K562 (cell line): Measurements from ENCODE around the gene FRMD3. TPM values are rescaled to one million over a fixed set of nuclear protein-coding genes. Genes with fewer than 3 reads are reported as not detected.

ENCODE experiments used
- ATAC-seq: fragments of 200-7000 bp; cut with Tn5 transposase; 3 replicates; pipeline ENCODE4 v1.9.1; 2020; ENCODE audit warnings: moderate library complexity
- BruUV-seq: library from RNA; stranded (reverse); fragments of 400-500 nt; replicated peaks from 2 replicates; lab custom pipeline; 2021; lab: Mats Ljungman, UMichigan
- CTCF ChIA-PET: fragments of 300-600 bp; formaldehyde crosslinking; extraction: SDS; loops from one replicate; lab custom pipeline; 2021; ENCODE audit warnings: low intra/inter-chr PET ratio; lab: Yijun Ruan, JAX
- POLR2A ChIA-PET: fragments of 300-600, 350-650 bp; sonication (Branson Sonifier 250); formaldehyde crosslinking; extraction: SDS; loops from one replicate; lab custom pipeline; 2021; ENCODE audit warnings: antibody characterized with exemption, inconsistent platforms; lab: Yijun Ruan, JAX
- DNase-seq, 4 experiments: peaks; one replicate each; pipeline versions ENCODE4 v3.0.0 to v3.0.0-alpha.2; 2011 to 2018; ENCODE audit warnings: low spot score in 3 of 4, mixed read lengths in 3 of 4; ENCODE audit errors: extremely low read depth in 1 of 4
- FAIRE-seq: peaks from 2 replicates; lab custom pipeline; 2011; peaks lifted over from hg19 to GRCh38; lab: Jason Lieb, UNC
- H2AFZ ChIP-seq: 2 replicates; pipeline ENCODE4 v1.6.0; 2011; ENCODE audit warnings: low read depth, low read length, control low read depth, inconsistent platforms
- H3K27ac ChIP-seq: fragments of 200-600 bp; 3 replicates; pipeline ENCODE4 v1.8.0; 2011; ENCODE audit warnings: low read depth, mild to moderate bottlenecking, control low read depth, inconsistent platforms, low read length, moderate library complexity, mixed read lengths; ENCODE audit errors: extremely low read depth
- H3K27me3 ChIP-seq, 2 experiments: fragments of 300-600 bp in 1 of 2; 2 replicates in 1 of 2; 3 replicates in 1 of 2; pipeline versions ENCODE4 v1.6.0 to v1.8.0; 2011; ENCODE audit warnings: inconsistent platforms in 2 of 2, low read length in 2 of 2, mild to moderate bottlenecking in 1 of 2, mixed read lengths in 1 of 2, moderate library complexity in 1 of 2; ENCODE audit not compliant: control insufficient read depth in 2 of 2, insufficient read depth in 2 of 2
- H3K36me3 ChIP-seq: fragments of 300-600 bp; 3 replicates; pipeline ENCODE4 v1.8.0; 2011; ENCODE audit warnings: mild to moderate bottlenecking, low read length, inconsistent platforms; ENCODE audit not compliant: control insufficient read depth, insufficient read depth
- H3K4me1 ChIP-seq, 2 experiments: fragments of 200-600 bp in 1 of 2; replicated peaks in 1 of 2; 2 replicates in 1 of 2; 3 replicates in 1 of 2; pipeline versions ENCODE4 v1.5.1 to v1.8.0; 2011; ENCODE audit warnings: inconsistent platforms in 2 of 2, low read length in 2 of 2, mild to moderate bottlenecking in 1 of 2, mixed read lengths in 1 of 2, moderate library complexity in 1 of 2; ENCODE audit not compliant: control insufficient read depth in 2 of 2, insufficient read depth in 2 of 2
- H3K4me2 ChIP-seq: 2 replicates; pipeline ENCODE4 v1.6.1; 2011; ENCODE audit warnings: low read length, control low read depth, inconsistent platforms, mixed read lengths; ENCODE audit not compliant: insufficient read depth
- H3K4me3 ChIP-seq: fragments of 200-600 bp; sonication (generic), shearing (Covaris generic); 2 replicates; pipeline ENCODE4 v1.5.1; 2016; ENCODE audit warnings: control low read depth, inconsistent platforms
- H3K79me2 ChIP-seq: fragments of 200-600 bp; 3 replicates; pipeline ENCODE4 v1.8.0; 2011; ENCODE audit warnings: low read length, inconsistent platforms; ENCODE audit not compliant: control insufficient read depth, insufficient read depth
- H3K9ac ChIP-seq, 2 experiments: 2 replicates each; pipeline versions ENCODE4 v1.6.0 to v1.6.1; 2011; ENCODE audit warnings: low read depth in 2 of 2, low read length in 2 of 2, control low read depth in 1 of 2, inconsistent platforms in 1 of 2, mild to moderate bottlenecking in 1 of 2, mixed read lengths in 1 of 2; ENCODE audit not compliant: insufficient read depth in 1 of 2
- H3K9me1 ChIP-seq: one replicate; pipeline ENCODE4 v1.6.0; 2011; ENCODE audit warnings: inconsistent platforms, mild to moderate bottlenecking, low read length, moderate library complexity; ENCODE audit not compliant: control insufficient read depth, insufficient read depth
- H3K9me3 ChIP-seq: replicated peaks from 2 replicates; pipeline ENCODE4 v1.5.1; 2011; ENCODE audit warnings: low read depth, low read length, inconsistent platforms; ENCODE audit not compliant: control insufficient read depth, insufficient read depth
- H4K20me1 ChIP-seq: replicated peaks from 2 replicates; pipeline ENCODE4 v1.6.1; 2011; ENCODE audit warnings: low read length, inconsistent platforms, mixed read lengths; ENCODE audit not compliant: control insufficient read depth, insufficient read depth
- BRCA1 ChIP-seq, 2 experiments: fragments of 450-650 bp in 1 of 2; sonication (generic) in 1 of 2; formaldehyde crosslinking in 1 of 2; IDR thresholded peaks; 2 replicates each; pipeline versions ENCODE4 v1.5.0 to v1.6.1; 2017 to 2020; ENCODE audit warnings: mild to moderate bottlenecking in 1 of 2, missing genetic modification reagents in 1 of 2
- ETS2 ChIP-seq: IDR thresholded peaks from 2 replicates; pipeline ENCODE4 v1.6.1; 2016; ENCODE audit warnings: borderline replicate concordance, missing genetic modification characterization, mild to moderate bottlenecking, moderate library complexity, missing compliant biosample characterization; ENCODE audit not compliant: poor library complexity, severe bottlenecking
- HMGN3 ChIP-seq: IDR thresholded peaks from 2 replicates; pipeline ENCODE4 v1.6.1; 2011; ENCODE audit warnings: borderline replicate concordance, low read depth, mild to moderate bottlenecking, mixed read lengths, low read length; ENCODE audit not compliant: insufficient read length; ENCODE audit errors: extremely low read depth
- PHB2 ChIP-seq: fragments of 450-650 bp; IDR thresholded peaks from 2 replicates; pipeline ENCODE4 v1.6.1; 2017; ENCODE audit warnings: low read depth
- SMARCC2 ChIP-seq: fragments of 450-650 bp; IDR thresholded peaks from 2 replicates; pipeline ENCODE4 v1.6.1; 2017; ENCODE audit warnings: antibody characterized with exemption, moderate library complexity, mild to moderate bottlenecking, low read depth
- ZFX ChIP-seq: sonication (generic); formaldehyde crosslinking; IDR thresholded peaks from 2 replicates; pipeline ENCODE4 v1.8.0; 2022; ENCODE audit warnings: mild to moderate bottlenecking, missing genetic modification reagents, moderate library complexity
- ZNF239 ChIP-seq: fragments of 250-450 bp; sonication (Bioruptor Pico); IDR thresholded peaks from 2 replicates; pipeline ENCODE4 v1.4.0; 2020; ENCODE audit warnings: mild to moderate bottlenecking
- WGBS: fragments of 100-300 bp; shearing (Covaris generic); methylation state at CpG from one replicate; pipeline ENCODE4 v1.1.6; 2016; ENCODE audit warnings: low coverage, mixed read lengths; ENCODE audit not compliant: insufficient coverage; ENCODE audit errors: missing lambda C conversion rate; 5-methylcytosine and 5-hydroxymethylcytosine counted together
- in situ Hi-C: fragments of 300-500 bp; cut with MboI; formaldehyde crosslinking; loops from 4 replicates; pipeline ENCODE4 v1.15.0; 2018; ENCODE audit warnings: inconsistent platforms, mixed read lengths
- intact Hi-C: fragments of 100-400 bp; cut with micrococcal nuclease; formaldehyde crosslinking; loops from 2 replicates; pipeline ENCODE4 v1.14.2; 2022
- polyA plus RNA-seq, 8 experiments: library from polyadenylated mRNA; depleted of rRNA in 4 of 8; stranded (reverse) in 5 of 8; unstranded in 3 of 8; fragments of >200 nt; fragmentation: Nextera tagmentation in 2 of 8; fragmentation: Illumina TruSeq in 1 of 8; extraction: Ambion mirVana in 2 of 8; extraction: Trizol in 1 of 8; gene quantifications; 2 replicates each; pipeline versions ENCODE4 v1.2.1 to v1.2.3, GENCODE V29; 2011 to 2014; ENCODE audit warnings: inconsistent platforms in 1 of 8, missing spikeins in 1 of 8
- total RNA-seq, 7 experiments: library from RNA; depleted of rRNA in 6 of 7; stranded (reverse); fragments of >200 nt in 6 of 7; fragmentation: Illumina TruSeq in 2 of 7; extraction: Trizol in 2 of 7; gene quantifications; 2 replicates each; pipeline versions ENCODE4 v1.2.1 to v1.2.3, GENCODE V29; 2011 to 2021; ENCODE audit warnings: low replicate concordance in 1 of 7
- TF ChIP-seq, protein P1 (sequence below): fragments of 250-450 bp; sonication (Bioruptor Pico); IDR thresholded peaks from 2 replicates; pipeline ENCODE4 v1.8.0; 2022; ENCODE audit warnings: moderate library complexity, mild to moderate bottlenecking, inconsistent platforms
- TF ChIP-seq, protein P2 (sequence below): sonication (generic); formaldehyde crosslinking; IDR thresholded peaks from 2 replicates; pipeline ENCODE4 v1.9.0; 2022; ENCODE audit warnings: mild to moderate bottlenecking, missing genetic modification reagents
- TF ChIP-seq, protein P3 (sequence below): sonication (generic); formaldehyde crosslinking; IDR thresholded peaks from 2 replicates; pipeline ENCODE4 v1.8.0; 2022; ENCODE audit warnings: mild to moderate bottlenecking, missing genetic modification reagents
- TF ChIP-seq, protein P4 (sequence below): fragments of 250-450 bp; sonication (Bioruptor Pico); IDR thresholded peaks from 2 replicates; pipeline ENCODE4 v1.5.0; 2021
- TF ChIP-seq, protein P5 (sequence below): sonication (generic); formaldehyde crosslinking; IDR thresholded peaks from 2 replicates; pipeline ENCODE4 v1.8.0; 2022; ENCODE audit warnings: missing genetic modification reagents, mild to moderate bottlenecking, borderline replicate concordance

FRMD3 gene
- total and polyA plus RNA-seq, 9 of the 15 experiments (the other 6 are each of a cell fraction or from before 2014, with no cell fraction given), result 0.09 to 0.51 (median 0.21) TPM

DNA sequence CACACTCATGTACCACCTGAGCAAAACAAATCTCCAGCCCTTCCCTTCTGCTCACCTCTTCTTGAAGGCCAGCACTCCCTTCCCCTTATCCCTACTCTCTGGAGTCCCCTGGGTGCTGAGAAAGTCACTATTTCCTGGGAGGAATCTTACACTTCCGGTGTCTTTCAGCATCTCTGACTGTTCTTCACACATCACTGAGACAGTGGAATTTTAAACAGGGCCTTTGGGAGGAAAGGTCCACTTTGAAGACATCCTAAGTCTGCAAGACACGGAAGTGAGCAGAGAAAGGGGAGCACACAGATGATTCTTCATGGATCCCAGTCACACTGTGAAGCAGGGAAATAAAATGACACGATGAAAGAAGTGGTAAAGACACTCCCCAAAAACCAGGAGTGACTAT lies 25.6 kb downstream of the FRMD3 start:
- H3K9ac ChIP-seq, result no peak overlapping the region
- no peaks in the 10 kb centered on the region for H3K9me3 ChIP-seq
- WGBS, result 3% methylated on average over 3 of the region's 3 CpGs
- no peaks in the 10 kb centered on the region for H3K4me1 ChIP-seq
- H3K36me3 ChIP-seq, result no peaks in the 10 kb centered on the region
- intact Hi-C loops (no loop called here), in situ Hi-C loops (no loop called here)
- H2AFZ ChIP-seq, result no peak overlapping the region
- H3K27me3 ChIP-seq, result no peaks in the 10 kb centered on the region
- POLR2A ChIA-PET, result no interaction called here
- no peak for ATAC-seq
- H4K20me1 ChIP-seq, result no peaks in the 10 kb centered on the region
- H3K9me1 ChIP-seq, result no peaks in the 10 kb centered on the region
- H3K27ac ChIP-seq, result no peak overlapping the region
- FAIRE-seq, result no peak
- CTCF ChIA-PET, result no interaction called here
- no peak overlapping the region for H3K4me3 ChIP-seq
- H3K4me2 ChIP-seq, result no peak overlapping the region
- TF ChIP-seq, protein P1, sequence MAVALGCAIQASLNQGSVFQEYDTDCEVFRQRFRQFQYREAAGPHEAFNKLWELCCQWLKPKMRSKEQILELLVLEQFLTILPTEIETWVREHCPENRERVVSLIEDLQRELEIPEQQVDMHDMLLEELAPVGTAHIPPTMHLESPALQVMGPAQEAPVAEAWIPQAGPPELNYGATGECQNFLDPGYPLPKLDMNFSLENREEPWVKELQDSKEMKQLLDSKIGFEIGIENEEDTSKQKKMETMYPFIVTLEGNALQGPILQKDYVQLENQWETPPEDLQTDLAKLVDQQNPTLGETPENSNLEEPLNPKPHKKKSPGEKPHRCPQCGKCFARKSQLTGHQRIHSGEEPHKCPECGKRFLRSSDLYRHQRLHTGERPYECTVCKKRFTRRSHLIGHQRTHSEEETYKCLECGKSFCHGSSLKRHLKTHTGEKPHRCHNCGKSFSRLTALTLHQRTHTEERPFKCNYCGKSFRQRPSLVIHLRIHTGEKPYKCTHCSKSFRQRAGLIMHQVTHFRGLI (CRISPR knock-in tag), result no peak
- TF ChIP-seq ZFX (CRISPR knock-in tag), result no peak
- TF ChIP-seq, protein P2, sequence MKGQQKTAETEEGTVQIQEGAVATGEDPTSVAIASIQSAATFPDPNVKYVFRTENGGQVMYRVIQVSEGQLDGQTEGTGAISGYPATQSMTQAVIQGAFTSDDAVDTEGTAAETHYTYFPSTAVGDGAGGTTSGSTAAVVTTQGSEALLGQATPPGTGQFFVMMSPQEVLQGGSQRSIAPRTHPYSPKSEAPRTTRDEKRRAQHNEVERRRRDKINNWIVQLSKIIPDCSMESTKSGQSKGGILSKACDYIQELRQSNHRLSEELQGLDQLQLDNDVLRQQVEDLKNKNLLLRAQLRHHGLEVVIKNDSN (CRISPR knock-in tag), result no peak
- TF ChIP-seq PHB2, result no peak
- no peak for TF ChIP-seq BRCA1 (IDR thresholded peaks at IDR 0.05)
- TF ChIP-seq BRCA1 (CRISPR knock-in tag; IDR thresholded peaks at IDR 0.05), result no peak
- TF ChIP-seq, protein P3, sequence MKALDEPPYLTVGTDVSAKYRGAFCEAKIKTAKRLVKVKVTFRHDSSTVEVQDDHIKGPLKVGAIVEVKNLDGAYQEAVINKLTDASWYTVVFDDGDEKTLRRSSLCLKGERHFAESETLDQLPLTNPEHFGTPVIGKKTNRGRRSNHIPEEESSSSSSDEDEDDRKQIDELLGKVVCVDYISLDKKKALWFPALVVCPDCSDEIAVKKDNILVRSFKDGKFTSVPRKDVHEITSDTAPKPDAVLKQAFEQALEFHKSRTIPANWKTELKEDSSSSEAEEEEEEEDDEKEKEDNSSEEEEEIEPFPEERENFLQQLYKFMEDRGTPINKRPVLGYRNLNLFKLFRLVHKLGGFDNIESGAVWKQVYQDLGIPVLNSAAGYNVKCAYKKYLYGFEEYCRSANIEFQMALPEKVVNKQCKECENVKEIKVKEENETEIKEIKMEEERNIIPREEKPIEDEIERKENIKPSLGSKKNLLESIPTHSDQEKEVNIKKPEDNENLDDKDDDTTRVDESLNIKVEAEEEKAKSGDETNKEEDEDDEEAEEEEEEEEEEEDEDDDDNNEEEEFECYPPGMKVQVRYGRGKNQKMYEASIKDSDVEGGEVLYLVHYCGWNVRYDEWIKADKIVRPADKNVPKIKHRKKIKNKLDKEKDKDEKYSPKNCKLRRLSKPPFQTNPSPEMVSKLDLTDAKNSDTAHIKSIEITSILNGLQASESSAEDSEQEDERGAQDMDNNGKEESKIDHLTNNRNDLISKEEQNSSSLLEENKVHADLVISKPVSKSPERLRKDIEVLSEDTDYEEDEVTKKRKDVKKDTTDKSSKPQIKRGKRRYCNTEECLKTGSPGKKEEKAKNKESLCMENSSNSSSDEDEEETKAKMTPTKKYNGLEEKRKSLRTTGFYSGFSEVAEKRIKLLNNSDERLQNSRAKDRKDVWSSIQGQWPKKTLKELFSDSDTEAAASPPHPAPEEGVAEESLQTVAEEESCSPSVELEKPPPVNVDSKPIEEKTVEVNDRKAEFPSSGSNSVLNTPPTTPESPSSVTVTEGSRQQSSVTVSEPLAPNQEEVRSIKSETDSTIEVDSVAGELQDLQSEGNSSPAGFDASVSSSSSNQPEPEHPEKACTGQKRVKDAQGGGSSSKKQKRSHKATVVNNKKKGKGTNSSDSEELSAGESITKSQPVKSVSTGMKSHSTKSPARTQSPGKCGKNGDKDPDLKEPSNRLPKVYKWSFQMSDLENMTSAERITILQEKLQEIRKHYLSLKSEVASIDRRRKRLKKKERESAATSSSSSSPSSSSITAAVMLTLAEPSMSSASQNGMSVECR (CRISPR knock-in tag), result no peak
- TF ChIP-seq SMARCC2, result no peak
- no peak for TF ChIP-seq HMGN3
- TF ChIP-seq, protein P4, sequence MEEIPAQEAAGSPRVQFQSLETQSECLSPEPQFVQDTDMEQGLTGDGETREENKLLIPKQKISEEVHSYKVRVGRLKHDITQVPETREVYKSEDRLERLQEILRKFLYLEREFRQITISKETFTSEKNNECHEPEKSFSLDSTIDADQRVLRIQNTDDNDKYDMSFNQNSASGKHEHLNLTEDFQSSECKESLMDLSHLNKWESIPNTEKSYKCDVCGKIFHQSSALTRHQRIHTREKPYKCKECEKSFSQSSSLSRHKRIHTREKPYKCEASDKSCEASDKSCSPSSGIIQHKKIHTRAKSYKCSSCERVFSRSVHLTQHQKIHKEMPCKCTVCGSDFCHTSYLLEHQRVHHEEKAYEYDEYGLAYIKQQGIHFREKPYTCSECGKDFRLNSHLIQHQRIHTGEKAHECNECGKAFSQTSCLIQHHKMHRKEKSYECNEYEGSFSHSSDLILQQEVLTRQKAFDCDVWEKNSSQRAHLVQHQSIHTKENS (CRISPR knock-in tag), result no peak
- TF ChIP-seq ETS2 (tag), result no peak
- TF ChIP-seq, protein P5, sequence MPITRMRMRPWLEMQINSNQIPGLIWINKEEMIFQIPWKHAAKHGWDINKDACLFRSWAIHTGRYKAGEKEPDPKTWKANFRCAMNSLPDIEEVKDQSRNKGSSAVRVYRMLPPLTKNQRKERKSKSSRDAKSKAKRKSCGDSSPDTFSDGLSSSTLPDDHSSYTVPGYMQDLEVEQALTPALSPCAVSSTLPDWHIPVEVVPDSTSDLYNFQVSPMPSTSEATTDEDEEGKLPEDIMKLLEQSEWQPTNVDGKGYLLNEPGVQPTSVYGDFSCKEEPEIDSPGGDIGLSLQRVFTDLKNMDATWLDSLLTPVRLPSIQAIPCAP (CRISPR knock-in tag), result no peak
- TF ChIP-seq ZNF239 (CRISPR knock-in tag), result no peak
- TF ChIP-seq, all 486 proteins: peak for 0
- BruUV-seq, result no TSS peak
- H3K79me2 ChIP-seq, result no peaks in the 10 kb centered on the region
- no peak for DNase-seq
